Esophagus muscularis mucosa (tissue), 4 donors: ENCODE measurements around the gene TMEM134. TPM values are rescaled to one million over a fixed set of nuclear protein-coding genes. Genes with fewer than 3 reads are reported as not detected.

ENCODE experiments used
- DNase-seq: peaks from one replicate; pipeline ENCODE4 v3.0.0-alpha.2; 2017; ENCODE audit errors: extremely low spot score
- H3K27ac ChIP-seq, 4 donors: fragments of 200-600 bp; sonication (generic); replicated peaks in 1 of 4; 1 replicate in 3 of 4; 2 replicates in 1 of 4; pipeline ENCODE4 v1.5.1; 2016 to 2019; ENCODE audit warnings: mild to moderate bottlenecking in 1 of 4
- H3K27me3 ChIP-seq, 4 donors: fragments of 200-600 bp; sonication (generic); one replicate each; pipeline versions ENCODE4 v1.5.1 to v1.6.0; 2016 to 2019
- H3K36me3 ChIP-seq, 4 donors: fragments of 200-600 bp; sonication (generic); one replicate each; pipeline ENCODE4 v1.5.1; 2016 to 2019
- H3K4me1 ChIP-seq, 4 donors: fragments of 200-600 bp; sonication (generic); one replicate each; pipeline ENCODE4 v1.5.1; 2016 to 2019
- H3K4me3 ChIP-seq, 4 donors: fragments of 200-600 bp; sonication (generic); 1 replicate in 2 of 4; 2 replicates in 2 of 4; pipeline ENCODE4 v1.5.1; 2016 to 2019; ENCODE audit warnings: mild to moderate bottlenecking in 4 of 4, moderate library complexity in 1 of 4
- H3K9me3 ChIP-seq, 4 donors: fragments of 200-600 bp; sonication (generic); 1 replicate in 3 of 4; 2 replicates in 1 of 4; pipeline ENCODE4 v1.5.1; 2016 to 2019
- CTCF ChIP-seq, 3 experiments: fragments of 200-600 bp in 2 of 3; fragments of 450-650 bp in 1 of 3; sonication (generic) in 2 of 3; IDR thresholded peaks; one replicate each; pipeline ENCODE4 v1.5.1; 2017 to 2019; ENCODE audit warnings: antibody characterized with exemption in 3 of 3, mild to moderate bottlenecking in 2 of 3, moderate library complexity in 1 of 3
- EP300 ChIP-seq: sonication (generic); formaldehyde crosslinking; IDR thresholded peaks from one replicate; pipeline ENCODE4 v1.6.1; 2017; ENCODE audit warnings: antibody characterized with exemption
- POLR2A ChIP-seq: fragments of 450-650 bp; IDR thresholded peaks from one replicate; pipeline ENCODE4 v1.6.1; 2017; ENCODE audit warnings: antibody characterized with exemption, moderate library complexity, mild to moderate bottlenecking, low read depth
- POLR2AphosphoS5 ChIP-seq, 2 donors: sonication (generic); formaldehyde crosslinking; IDR thresholded peaks; one replicate each; pipeline ENCODE4 v1.6.1; 2017; ENCODE audit warnings: antibody characterized with exemption in 2 of 2
- WGBS: methylation state at CpG from one replicate; pipeline ENCODE4 v1.1.5; 2018; 5-methylcytosine and 5-hydroxymethylcytosine counted together
- intact Hi-C: fragments of 100-400 bp; cut with DNase I; formaldehyde crosslinking; loops from one replicate; pipeline ENCODE4 v1.15.1; 2023
- total RNA-seq, 4 donors: library from RNA; depleted of rRNA; stranded (reverse); fragments of >200 nt; gene quantifications; one replicate each; pipeline versions ENCODE4 v1.1.0 to v1.2.1, GENCODE V29; 2016

TMEM134 gene
- total RNA-seq, 4 donors from 2014 or later, result 36.1 to 48.7 (median 46.2) TPM

- intact Hi-C loops, result no loop called here
- WGBS, result 49% methylated on average over 9 of the region's 31 CpGs
- no peaks in the 10 kb centered on the region for H3K9me3 ChIP-seq
- peaks cover 16 to 69% (median 60%) of the 10 kb centered on the region in 4 donors for H3K36me3 ChIP-seq
- H3K27ac ChIP-seq, result peak overlapping the region; percentile 45 to 61 (median 58)
- H3K4me1 ChIP-seq, result peaks cover 24 to 78% (median 59%) of the 10 kb centered on the region in 4 donors
- DNase-seq, result no peak
- H3K27me3 ChIP-seq, result no peaks in the 10 kb centered on the region
- no peak overlapping the region for H3K4me3 ChIP-seq
- no peak for TF ChIP-seq CTCF (IDR thresholded peaks at IDR 0.05)
- TF ChIP-seq POLR2A, result no peak
- no peak for TF ChIP-seq POLR2AphosphoS5 (IDR thresholded peaks at IDR 0.05)
- TF ChIP-seq EP300, result no peak
These were observed 29.5 kb downstream of the TMEM134 start for GRCh38 chr11:67439321-67440228.

- 87% methylated on average over 6 of the region's 41 CpGs for WGBS
- no peak for TF ChIP-seq POLR2AphosphoS5 (IDR thresholded peaks at IDR 0.05)
- TF ChIP-seq POLR2A, result no peak
- Histone ChIP-seq H3K9me3 (no peaks in the 10 kb centered on the region), H3K4me3 (peak overlapping the region in 2 of 4 donors; percentile 10 to 42), H3K27me3 (no peaks in the 10 kb centered on the region), H3K36me3 (peaks cover 25 to 81% (median 73%) of the 10 kb centered on the region in 4 donors), H3K4me1 (peaks cover 24 to 70% (median 51%) of the 10 kb centered on the region in 4 donors), H3K27ac (peak overlapping the region in 3 of 4 donors; percentile 45 to 59 (median 57))
- intact Hi-C loops, result no loop called here
- DNase-seq, result no peak
These were observed 30.7 kb downstream of the TMEM134 start for GRCh38 chr11:67438158-67438902.

- intact Hi-C loops, result no loop called here
- H3K36me3 ChIP-seq, result peaks cover 31 to 87% (median 78%) of the 10 kb centered on the region in 4 donors
- H3K4me1 ChIP-seq, result peaks cover 24 to 66% (median 49%) of the 10 kb centered on the region in 4 donors
- no peak for DNase-seq
- H3K9me3 ChIP-seq, result no peaks in the 10 kb centered on the region
- no peaks in the 10 kb centered on the region for H3K27me3 ChIP-seq
- WGBS, result 100% methylated on average over 1 of the region's 3 CpGs
- TF ChIP-seq EP300, result no peak
- no peak for TF ChIP-seq POLR2A
- TF ChIP-seq CTCF (IDR thresholded peaks at IDR 0.05), result no peak
- TF ChIP-seq POLR2AphosphoS5 (IDR thresholded peaks at IDR 0.05), result no peak
- H3K27ac ChIP-seq, result peak overlapping the region in 1 of 4 donors; percentile 18
- peak overlapping the region in 3 of 4 donors; percentile 1 to 42 (median 10) for H3K4me3 ChIP-seq
These were observed 31.3 kb downstream of the TMEM134 start for GRCh38 chr11:67437809-67438157.

GRCh38 chr11:67437082-67437808 lies 31.8 kb downstream of the TMEM134 start, which contains the start of gene PTPRCAP:
Gene PTPRCAP (minus strand): TSS chr11:67437682. CDS start chr11:67437619, 63 bp downstream.
- H3K4me1 ChIP-seq, result peaks cover 19 to 61% (median 43%) of the 10 kb centered on the region in 4 donors
- no peaks in the 10 kb centered on the region for H3K27me3 ChIP-seq
- H3K36me3 ChIP-seq, result peaks cover 35 to 91% (median 83%) of the 10 kb centered on the region in 4 donors
- no peak for DNase-seq
- WGBS, result 71% methylated on average over 14 of the region's 26 CpGs
- H3K27ac ChIP-seq, result peak within 1 kb of the TSS; percentile 38 to 59 (median 50)
- TF ChIP-seq EP300, result no peak
- TF ChIP-seq POLR2A, result no peak
- no peak for TF ChIP-seq CTCF (IDR thresholded peaks at IDR 0.05)
- no peak for TF ChIP-seq POLR2AphosphoS5 (IDR thresholded peaks at IDR 0.05)
- no peaks in the 10 kb centered on the region for H3K9me3 ChIP-seq
- intact Hi-C loops, result no loop called here
- peak within 1 kb of the TSS in 3 of 4 donors; percentile 1 to 42 (median 10) for H3K4me3 ChIP-seq
